Hematopoietic multipotent progenitor cell treated with erythropoietin and hydrocortisone succinate and interleukin-3 and kit ligand, for 4 days (in vitro differentiated cells): ENCODE measurements around the gene GPR68.
"Not testable (repeated sequence)": the region's sequence is repeated elsewhere in the genome, so short reads cannot be mapped to it uniquely, and the experiment has no call there.

ENCODE experiments used
- DNase-seq: peaks from one replicate; pipeline ENCODE4 v3.0.0-alpha.2; 2015

The GPR68 gene

DNA sequence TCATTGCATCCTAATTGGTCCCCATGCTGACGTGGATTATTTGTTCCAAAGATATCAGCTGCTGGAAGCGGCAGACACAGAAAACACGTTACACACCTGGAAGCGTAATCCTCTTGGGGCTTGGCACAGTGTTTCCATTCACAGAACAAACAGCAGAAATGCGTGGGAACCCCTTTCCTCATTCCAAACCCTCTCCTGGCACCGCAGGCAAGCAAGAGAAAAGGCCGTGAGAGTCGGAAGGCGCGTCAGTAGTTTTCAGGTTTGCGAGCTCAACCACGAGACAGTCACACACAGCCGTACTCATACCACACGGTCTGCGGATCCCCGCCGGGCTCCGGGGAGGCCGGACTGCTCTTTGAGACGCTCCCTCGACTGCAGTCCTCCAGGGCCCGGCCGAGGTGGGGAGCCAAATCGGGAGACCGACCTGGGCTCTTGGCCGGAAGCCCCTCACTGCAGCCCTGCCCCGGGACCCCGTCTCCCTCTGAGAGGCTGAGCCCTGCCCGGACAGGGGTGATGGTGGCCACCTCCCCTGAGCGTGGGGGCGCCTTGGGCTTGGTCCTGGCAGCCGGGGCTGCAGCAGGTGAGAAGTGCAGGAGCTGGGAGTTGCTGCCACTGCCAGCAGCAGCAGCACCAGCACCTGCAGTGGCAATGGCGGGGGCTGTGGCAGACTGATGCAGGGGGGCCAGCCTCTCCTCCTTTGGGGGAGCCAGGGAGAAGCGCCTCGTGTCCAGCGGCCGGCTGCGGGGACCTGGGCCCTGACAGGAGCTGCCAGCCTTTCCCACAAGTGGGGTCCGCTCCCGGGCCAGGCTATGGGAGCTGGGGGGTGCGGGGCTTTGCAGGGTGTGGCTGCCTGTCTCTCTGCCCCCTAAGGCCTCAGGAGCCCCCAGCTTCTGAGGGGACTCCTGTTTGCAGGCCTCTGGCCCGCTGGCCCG lies 28.1 kb upstream of the GPR68 start:
- no peak for DNase-seq

DNA sequence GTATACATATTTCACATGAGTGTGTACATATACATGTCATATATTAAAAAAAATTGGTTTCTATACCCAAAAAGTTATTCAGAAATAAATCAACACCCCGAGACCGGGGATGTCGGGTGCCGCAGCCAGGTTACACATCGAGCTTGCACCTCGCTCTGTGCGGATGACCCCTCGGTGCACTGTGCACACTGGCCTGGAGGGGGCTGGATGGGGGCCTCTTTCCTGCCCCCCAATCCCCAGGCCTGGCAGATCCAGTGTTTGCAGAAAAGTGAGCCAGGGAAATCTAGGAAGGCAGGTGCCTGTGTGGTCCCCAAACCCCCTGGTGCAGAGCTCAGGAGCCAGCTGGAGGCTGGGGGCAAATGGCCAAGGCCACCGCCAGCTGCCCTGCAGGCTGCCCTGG lies 27.1 kb upstream of the GPR68 start:
- no peak for DNase-seq

DNA sequence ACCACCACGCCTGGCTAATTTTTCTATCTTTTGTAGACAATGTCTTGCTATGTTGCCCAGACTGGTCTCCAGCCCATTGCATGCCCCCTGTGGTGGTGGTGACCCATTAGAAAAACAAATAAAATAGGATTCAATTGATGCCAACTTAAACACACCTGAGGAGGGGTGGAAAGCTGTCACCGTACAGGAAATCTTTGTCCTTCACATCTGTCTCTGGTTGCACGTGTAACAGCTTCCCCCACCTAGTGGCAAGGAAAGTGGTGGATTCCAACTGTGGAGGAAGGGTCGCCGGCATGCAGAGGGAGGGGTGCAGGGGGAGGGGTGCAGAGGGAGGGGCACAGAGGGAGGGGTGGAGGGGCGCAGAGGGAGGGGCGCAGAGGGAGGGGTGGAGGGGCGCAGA lies 26.1 kb upstream of the GPR68 start:
- DNase-seq, result no peak

DNA sequence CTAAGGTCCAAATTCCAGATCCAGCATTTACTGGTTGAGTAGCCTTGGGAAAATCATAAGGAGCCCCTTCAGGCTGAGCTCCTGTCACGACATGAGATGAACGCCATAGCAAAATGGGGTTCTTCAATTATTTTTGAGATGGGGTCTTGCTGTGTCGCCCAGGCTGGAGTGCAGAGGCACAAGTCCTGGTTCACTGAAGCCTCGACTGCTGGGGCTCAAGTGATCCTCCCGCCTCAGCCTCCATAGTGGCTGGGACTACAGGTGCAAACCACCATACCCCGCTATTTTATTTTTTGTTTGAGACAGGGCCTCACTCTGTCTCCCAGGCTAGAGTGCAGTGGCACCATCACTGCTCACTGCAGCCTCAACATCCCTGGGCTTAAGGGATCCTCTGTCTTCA lies 25.7 kb upstream of the GPR68 start:
- DNase-seq, result no peak

DNA sequence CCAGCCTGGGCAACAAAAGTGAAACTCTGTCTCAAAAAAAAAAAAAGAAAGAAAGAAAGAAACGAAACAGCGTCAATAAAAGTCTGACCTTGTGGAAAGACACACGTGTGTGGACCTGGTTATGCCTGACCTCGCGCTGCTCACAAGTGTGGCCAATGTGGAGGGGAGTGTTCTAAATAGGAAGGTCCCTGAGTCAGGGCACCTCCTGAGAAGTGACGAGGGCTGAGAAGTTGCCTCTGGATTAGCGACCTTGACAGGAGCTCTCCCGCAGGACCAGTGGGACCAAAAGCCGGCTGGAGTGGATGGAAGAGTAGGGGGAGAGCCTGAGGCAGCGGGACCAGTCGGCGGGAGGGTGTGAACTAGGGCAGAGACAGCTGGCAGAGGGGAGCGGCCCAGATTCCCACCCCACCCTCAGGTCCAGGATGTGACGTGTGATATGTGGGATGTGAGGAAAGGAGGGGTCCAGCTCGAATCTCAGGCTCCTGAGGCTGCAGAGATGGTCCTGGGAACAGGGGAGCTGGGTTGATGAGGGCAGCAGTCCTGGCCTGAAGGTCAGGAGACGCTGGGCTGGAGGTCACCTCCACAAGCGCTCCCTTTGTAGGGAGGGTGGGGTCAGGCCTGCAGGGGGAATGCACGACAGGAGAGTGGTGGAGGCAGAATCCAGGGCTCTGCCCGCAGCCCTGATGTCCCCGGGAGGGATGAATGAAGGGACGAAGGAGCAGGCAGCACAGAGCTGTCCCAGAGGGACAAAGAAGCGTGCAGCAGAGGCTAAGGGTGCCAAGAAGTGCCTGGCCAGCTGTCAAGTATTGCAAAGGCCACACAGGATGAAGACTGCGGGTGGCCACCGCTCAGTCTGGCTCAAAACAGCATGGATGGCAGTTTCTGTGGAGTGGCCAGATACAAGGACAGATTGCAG lies 24.8 kb upstream of the GPR68 start:
- DNase-seq, result no peak

DNA sequence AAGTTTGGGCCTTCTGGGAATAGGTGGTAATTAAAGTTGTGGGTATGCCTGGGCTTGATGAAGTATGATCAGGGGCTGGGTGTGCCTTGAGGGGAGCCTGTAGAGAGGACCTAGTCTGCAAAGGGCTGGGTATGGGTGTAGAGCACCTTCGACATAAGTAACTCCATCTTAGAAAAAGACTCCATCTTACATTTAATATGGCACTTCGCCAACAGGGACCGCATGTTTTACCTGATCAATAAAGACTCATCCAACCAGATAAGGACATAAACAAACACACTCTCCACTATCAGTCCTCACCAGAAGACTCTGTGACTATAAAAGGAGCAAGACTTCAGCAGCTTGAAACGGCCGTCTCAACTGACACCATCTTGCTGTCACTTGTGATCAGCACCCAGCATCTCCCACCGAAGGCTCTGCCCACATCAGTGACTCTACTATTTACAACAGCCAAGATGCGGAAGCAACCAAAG lies 23.5 kb upstream of the GPR68 start:
- DNase-seq, result peak; percentile 69

DNA sequence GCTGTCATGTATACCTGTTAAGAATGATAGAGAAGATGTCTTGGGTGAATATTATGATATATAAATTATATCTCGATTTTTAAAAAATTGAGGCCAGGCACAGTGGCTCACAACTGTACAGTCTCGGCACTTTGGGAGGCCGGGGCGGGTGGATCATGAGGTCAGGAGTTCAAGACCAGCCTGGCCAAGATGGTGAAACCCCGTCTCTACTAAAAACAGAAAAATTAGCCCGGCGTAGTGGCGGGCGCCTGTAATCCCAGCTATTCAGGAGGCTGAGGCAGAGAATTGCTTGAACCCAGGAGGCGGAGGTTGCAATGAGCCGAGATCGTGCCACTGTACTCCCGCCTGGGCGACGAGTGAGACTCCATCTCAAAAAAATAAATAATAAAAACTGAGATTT lies 21.8 kb upstream of the GPR68 start:
- DNase-seq, result not testable (repeated sequence)

DNA sequence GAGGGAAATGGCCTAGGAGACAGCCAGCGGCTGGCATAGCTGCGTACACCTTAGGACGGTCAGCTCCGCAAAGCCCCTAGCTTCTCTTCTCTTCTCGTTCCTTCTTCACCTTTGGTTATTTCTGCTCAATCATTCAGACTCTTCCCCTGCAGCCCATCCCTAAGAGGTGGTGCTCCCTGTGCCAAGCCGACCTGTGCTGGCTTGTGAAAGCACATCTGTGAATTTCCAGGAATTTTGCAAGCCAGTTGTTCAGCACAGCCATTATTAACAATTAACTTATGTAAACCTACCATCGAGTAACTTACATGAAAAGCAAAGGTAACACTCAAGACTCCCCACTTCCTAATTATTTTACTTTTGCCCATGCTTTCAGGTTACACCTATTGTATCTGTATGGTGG lies 20.9 kb upstream of the GPR68 start:
- DNase-seq, result no peak

DNA sequence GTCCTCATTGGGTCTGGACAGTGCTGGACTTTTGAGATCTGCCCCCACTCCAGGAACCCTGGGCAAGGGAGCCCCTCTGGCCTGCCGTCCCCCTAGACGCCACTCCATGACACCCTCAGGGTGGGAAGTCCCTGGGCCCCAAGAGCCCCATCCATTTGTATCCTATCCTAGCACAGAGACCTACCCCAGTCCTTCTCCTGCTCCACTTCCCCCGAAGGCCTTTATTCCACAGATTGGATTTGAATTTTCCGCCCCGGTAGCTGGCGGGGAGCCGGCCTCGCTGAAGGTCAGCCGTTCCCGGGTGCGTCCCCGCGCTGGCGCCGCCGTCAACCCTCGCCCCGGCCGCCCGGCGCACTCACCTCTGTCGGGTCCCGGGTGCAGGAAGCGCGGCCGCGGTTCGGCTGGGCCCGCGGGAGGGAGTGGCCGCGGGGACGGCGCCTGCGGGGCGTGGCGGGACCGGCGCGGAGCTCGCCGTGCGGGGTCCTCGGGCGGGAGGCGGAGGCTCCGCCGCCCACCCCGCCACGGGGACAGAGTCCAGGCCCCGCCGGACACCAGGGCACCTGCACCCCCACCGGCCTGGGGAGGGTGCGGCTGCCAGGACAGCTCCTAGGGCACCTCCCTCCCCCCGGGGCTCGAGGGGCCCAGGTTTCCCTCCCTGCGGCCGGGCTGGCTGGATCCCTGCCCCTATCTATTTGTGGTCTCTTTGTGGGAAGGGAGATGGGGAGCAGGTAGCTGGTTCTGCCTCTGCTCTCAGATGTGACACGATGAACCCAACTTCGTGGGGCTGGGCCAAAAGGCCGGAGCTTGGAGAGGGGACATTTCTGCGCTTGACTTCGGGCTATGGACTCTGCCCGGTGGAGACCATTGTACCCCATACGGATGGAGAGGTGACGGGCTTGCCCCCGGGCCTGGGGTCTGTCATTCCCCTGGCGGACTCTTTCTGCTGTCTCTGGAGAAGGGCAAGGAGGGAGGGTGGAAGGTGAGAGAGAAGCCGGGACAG lies 19.9 kb upstream of the GPR68 start:
- no peak for DNase-seq

DNA sequence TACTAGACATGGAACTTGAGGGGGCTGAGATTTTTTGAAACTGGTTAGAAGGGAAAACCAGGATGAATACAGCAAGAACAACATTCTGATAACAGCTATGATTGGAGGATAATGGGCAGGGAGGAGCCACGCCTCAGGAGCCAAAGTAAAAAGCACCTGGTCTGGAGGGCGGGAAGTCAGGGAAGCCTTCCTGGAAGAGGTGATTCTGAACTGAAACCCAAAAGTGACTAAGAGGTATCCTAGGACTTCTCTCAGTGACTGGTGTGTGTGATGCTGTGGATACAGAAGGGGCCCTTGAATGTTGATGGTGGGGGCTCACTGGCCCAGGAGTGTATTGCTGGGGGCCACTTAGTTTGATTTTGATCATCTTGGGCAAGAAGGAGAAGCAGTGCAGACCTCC lies 18.8 kb upstream of the GPR68 start:
- no peak for DNase-seq

DNA sequence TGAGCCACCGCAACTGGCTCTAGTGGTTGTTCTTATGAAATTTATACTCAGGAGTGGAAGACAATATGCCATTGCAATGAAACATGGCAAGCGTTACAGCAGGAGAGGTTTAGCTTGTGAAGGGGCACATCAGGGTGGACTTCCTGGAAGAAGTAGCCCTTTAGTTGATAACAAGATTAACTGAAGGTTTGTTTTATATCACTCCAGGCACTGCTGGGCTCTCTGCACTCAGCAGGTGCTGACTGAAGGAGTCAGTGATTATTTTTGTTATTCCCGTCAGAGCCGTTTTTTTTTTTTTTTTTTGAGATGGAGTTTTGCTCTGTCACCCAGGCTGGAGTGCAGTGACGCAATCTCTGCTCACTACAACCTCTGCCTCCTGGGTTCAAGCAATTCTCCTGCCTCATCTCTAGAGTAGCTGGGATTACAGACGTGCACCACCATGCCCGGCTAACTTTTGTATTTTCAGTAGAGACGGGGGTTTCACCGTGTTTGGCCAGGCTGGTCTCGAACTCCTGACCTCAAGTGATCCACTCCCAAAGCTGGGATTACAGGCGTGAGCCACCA lies 17.6 kb upstream of the GPR68 start:
- no peak for DNase-seq

DNA sequence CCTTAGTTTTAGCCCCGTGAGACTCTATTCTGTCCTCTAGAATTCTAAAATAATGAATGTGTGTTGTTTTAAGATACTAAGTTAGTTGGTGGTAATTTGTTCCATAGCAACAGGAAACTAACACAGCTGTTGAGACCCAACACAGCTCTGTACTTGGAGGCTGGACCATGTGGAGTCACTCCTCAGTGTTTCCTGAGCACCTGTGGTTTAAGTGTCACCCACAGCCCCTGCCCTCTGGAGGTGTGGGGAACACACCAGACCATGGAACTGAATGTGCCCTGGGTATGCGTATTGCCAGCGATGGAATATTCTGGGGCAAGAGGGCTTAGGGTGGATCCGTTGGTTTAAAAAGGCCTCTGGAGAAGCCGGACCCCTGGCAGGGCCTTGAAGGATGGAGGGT lies 16.6 kb upstream of the GPR68 start:
- DNase-seq, result no peak

DNA sequence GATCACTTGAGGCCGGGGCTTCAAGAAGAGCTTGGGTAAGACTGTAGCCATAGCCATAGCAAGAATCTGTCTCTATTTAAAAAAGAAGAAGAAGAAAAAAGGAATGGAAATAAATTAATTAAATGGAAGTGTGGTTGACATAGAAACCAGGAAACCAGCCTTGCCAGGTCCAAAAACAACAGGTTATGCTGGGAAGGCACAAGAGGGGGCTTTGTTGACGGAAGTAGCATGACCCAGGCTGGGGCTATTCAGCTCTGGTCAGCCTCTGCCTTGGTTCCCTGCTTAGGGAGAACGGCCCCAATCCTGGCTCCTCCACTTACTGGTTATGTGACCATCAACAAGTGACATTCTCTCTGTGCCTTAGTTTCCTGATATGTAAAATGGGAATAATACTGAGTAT lies 14.4 kb upstream of the GPR68 start:
- DNase-seq, result no peak

DNA sequence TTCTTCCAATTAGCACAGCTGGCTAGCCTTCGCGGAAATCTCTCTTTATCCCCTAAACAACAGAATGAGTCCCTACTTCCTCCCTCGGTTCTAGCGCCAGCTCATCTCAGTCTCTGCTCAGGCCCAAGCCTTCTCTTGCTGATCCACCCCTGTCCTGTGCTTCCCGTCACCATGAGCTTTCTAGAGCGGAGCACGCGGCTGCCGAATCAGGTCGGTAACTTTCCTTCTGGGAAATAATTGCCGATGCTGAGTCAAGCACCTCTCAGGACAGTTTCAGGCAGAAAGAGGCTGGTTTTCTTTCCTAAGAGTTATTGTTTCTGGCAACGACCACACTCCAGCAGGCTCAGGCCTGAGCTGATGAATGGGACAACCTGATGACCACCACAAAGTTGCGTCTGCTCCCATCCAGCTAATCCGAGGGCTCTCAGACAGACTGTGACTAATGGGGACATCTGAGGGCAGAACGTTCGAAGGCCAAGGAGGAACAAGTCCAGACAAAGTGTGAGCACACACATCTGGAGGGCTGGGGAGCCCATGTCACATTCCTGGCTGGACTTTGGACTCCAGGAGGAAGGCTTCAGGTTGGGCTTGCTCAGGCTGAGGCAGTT lies 13.6 kb upstream of the GPR68 start:
- no peak for DNase-seq

DNA sequence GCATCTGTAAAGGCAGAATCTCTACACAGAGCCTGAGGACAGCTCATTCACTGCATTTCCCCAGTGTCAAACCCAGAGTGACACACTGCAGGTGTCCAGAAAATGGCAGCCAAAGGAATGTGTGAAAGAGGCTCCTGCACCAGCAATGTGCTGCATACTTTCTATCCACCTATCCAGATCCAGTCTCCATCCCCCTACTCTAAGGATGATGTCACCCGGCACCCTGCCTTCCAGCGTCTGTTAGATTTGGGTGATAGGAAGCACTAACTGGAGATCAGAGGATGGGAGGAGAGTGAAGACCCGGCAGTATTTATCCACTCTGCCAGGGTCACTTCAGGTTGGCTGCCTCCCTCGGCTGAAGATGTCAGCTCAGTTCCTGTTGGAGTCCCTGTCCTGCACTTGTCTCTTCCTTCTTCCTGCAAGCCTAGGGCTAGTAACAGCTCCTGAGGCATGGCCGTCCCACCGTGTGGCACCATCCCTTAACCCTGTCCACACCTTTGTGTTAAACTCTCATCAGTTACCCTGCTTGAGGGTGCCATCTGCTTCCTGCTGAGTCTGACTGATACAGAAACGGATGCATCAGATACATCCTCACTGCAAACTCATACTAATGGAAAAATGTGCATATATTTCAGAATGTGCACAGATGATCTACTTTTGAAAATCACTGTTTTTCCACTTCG lies 13.0 kb upstream of the GPR68 start:
- no peak for DNase-seq

DNA sequence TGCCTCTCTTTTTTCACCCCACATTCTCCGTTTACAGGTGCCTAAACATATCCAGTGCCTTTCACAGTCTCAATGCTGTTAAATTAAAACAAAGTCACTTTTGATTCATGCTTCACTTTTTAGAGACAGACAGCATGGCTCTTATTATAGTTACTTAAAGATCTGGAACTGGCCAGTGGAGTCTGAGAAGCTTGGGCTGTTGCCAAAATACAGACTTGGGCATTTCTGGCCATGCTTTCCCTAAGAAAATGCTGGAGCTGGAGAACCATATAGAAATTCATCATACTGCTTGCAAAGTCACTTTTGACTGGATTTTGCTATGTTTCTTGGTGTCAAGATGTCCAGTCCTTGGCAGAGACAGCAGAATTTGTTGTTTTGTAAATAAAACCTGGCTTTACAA lies 12.2 kb upstream of the GPR68 start:
- DNase-seq, result no peak

DNA sequence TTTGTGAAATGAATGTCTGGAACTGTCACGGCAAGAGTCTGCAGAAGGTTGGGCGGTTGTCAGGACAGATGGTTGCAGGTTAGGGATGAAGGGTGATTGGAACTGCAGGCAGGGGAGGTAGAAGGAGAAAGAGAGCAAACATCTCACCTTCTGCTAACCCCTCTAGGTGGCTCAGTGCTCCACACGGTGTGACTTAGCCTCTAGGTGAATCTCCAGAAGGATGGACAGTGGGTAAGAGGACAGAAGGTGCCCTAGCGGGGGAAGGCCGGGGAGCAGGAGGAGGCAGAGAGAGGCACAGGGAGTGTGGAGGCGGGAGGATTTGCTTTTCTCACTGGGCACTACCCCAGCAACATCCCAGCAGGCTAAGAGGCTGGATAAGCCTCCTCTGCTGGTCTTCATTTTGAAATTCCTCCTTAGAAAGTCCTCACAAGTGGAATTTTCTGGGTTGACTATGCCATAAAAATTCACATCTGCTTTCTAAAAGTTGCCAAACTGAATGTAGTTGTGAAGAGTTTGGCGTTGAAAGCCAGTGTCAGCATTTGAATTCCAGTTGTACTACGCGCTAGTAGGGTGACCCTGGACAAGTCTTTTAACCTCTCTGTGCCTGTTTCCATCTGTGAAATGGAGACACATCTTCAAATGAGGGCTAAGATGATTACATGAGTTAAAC lies 10.7 kb upstream of the GPR68 start:
- DNase-seq, result no peak

DNA sequence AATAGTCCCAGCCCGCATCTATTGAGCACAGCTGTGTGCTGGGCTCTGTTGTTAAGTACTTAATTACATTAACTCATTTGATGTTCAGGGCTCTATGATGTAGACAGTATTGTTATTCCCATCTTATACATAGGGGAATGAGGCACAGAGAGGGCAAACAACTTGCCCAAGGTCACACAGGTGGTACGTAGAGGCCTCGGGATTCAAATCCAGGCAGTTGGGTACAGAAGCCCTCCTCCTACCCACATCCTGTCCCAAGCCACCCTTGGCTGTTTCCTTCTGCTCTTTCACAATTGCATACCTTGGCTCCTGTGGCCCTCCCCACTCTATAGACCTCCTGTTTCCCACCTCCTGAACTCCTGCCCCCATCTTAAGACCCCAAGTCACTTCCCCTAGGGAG lies 10.0 kb upstream of the GPR68 start:
- no peak for DNase-seq

DNA sequence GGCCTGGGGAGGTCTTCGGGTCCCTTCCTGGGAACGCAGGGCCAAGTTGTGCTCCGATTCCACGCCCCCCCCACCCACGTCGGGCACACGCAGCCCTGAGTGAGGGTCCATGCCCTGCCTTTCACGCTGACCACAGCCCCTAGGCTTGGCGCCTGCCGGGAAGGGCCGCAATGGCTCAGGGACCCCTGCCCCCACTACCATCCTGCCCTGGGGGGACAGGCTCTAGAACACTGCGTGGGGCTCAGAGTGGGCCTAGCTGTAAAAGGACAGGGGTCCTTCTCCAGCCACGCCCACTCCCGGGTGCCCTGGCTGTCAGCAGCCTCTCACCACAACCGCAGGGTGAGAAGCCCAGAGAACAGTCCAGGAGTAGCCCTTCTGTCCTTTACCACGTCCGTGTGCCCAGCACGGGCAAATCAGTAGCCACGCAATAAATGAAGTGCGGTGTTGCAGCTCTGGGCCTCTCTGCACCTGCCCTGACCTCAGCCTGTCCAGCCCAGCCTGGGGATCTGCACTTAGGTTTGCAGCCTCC lies 9.4 kb upstream of the GPR68 start:
- peak; percentile 32 for DNase-seq
